Activated naive CD8-positive, alpha-beta T cell (primary cell): ENCODE measurements around the gene SYT5.
"Not testable (repeated sequence)": the region's sequence is repeated elsewhere in the genome, so short reads cannot be mapped to it uniquely, and the experiment has no call there.

Source experiments
- H3K27ac Mint-ChIP-seq: one replicate; pipeline ENCODE4 v1.8.0; 2021; ENCODE audit warnings: mixed read lengths
- H3K27me3 Mint-ChIP-seq: one replicate; pipeline ENCODE4 v1.8.0; 2021; ENCODE audit warnings: mixed read lengths
- H3K36me3 Mint-ChIP-seq: one replicate; pipeline ENCODE4 v1.8.0; 2021; ENCODE audit warnings: mixed read lengths
- H3K4me1 Mint-ChIP-seq: one replicate; pipeline ENCODE4 v1.8.0; 2021; ENCODE audit warnings: low read depth, mixed read lengths
- H3K4me3 Mint-ChIP-seq: one replicate; pipeline ENCODE4 v1.8.0; 2021; ENCODE audit warnings: mild to moderate bottlenecking, mixed read lengths
- H3K9me3 Mint-ChIP-seq: one replicate; pipeline ENCODE4 v1.8.0; 2021; ENCODE audit warnings: low read depth, mixed read lengths

The SYT5 gene

DNA sequence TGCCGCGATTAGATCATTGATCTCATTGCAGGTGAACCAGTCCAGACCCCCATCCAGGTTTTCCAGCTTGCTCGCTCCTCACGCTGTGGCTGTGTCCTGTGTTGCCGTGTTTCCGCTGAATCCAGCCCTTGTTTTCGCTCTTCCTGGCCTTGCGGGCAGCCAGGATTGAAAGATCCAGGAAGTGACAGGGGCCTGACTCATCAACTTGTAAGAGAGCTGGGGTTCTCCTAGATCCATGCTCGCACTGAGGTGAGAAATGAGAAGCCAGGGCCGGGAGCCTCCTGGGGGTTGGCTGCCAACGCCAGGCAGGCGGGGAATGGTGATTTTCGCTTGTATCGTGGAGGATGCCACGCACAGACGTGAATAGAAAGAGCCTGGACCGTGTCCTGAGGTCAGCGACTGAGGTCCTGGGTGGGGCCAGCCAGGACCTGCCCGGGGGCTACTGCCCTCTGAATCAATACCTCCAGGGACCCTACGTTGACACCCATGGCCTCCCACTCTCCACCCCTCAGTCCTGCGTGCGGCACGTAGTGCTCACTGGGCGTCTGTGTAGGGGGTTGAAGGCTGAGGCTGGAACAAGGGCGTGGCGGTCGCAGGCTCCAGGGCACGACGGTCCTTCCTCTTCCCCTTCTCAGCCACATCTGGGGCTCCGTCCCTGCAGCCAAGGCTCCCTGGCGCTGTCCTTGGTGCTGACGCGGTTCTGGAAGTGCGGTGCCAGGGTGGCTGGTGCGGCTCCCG is 36.5 kb upstream of the SYT5 start:
- Mint-ChIP-seq H3K4me3 (peak overlapping the region; percentile 65), H3K4me1 (peaks cover 11% of the 10 kb centered on the region), H3K9me3 (no peaks in the 10 kb centered on the region), H3K27me3 (peaks cover 10% of the 10 kb centered on the region), H3K27ac (no peak overlapping the region), H3K36me3 (peaks cover 6% of the 10 kb centered on the region)

- H3K36me3 Mint-ChIP-seq: no peaks in the 10 kb centered on the region
- no peaks in the 10 kb centered on the region for H3K9me3 Mint-ChIP-seq
- no peak overlapping the region for H3K4me3 Mint-ChIP-seq
- H3K27me3 Mint-ChIP-seq: peaks cover 13% of the 10 kb centered on the region
- no peak overlapping the region for H3K27ac Mint-ChIP-seq
- peaks cover 11% of the 10 kb centered on the region for H3K4me1 Mint-ChIP-seq
Measured at GRCh38 chr19:55213547-55213946, 33.5 kb upstream of the SYT5 start.

DNA sequence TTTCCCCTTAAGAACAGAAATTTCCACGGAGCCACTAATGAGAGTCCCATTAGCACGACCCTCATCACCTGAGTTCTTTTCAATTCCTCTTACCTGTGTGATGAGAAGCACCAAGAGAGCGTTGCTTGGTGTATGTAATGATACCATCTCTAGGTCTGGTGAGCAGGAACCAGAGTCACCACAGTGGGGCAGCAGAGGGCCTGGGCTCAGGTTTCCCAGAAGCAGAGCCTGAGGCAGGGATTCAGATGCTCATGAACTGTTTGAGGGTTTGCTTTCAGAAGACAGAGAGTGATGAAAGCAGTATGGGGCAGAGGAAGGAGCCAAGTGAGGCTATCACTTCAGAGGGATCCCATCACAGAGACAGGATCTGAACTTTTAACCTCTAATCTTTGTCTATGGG is 32.4 kb upstream of the SYT5 start:
- Mint-ChIP-seq H3K4me3 (no peak overlapping the region), H3K9me3 (no peaks in the 10 kb centered on the region), H3K4me1 (peaks cover 11% of the 10 kb centered on the region), H3K27me3 (peaks cover 13% of the 10 kb centered on the region), H3K36me3 (no peaks in the 10 kb centered on the region), H3K27ac (no peak overlapping the region)

GRCh38 chr19:55209693-55210472 is 29.8 kb upstream of the SYT5 start:
- Mint-ChIP-seq H3K27ac (no peak overlapping the region), H3K36me3 (no peaks in the 10 kb centered on the region), H3K4me3 (no peak overlapping the region), H3K9me3 (no peaks in the 10 kb centered on the region), H3K27me3 (peaks cover 18% of the 10 kb centered on the region), H3K4me1 (peaks cover 2% of the 10 kb centered on the region)

DNA sequence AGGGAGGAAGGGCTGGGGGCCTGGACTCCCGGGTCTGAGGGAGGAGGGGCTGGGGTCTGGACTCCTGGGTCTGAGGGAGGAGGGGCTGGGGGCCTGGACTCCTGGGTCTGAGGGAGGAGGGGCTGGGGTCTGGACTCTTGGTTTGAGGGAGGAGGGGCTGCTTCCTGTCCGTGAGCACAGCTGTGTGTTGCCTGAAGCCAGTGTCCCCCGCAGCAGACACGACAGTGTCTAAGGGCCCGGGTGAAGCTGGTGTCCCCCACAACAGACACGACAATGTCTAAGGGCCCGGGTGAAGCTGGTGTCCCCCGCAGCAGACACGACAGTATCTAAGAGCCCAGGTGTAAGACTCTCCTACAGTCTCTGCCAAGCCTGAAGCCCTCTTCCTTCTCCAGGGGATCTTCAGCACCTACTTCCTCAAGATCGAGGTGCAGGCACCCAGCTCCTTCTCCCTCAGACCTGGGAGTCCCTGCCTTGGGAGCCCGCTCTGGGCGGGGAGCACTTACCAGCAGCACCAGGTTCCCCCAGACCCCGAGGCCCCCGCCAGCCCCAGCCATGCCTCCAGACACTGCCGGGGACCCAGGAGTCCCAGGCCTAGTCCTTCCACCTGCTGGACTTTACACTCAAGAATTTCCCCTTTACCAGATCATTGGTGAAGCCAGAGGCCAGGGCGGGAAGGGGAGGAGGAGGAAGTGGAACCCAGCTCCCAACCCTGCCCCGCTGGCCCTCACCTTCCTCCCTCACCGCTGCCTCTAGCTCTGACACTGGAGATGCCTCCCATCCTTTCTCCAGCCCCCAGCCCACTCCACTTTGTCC is 29.0 kb upstream of the SYT5 start, which contains the start of gene PTPRH:
PTPRH (minus strand) TSS at position 622 of the 813 bp plus-strand sequence; CDS start at position 554, 68 bp downstream.
- Mint-ChIP-seq H3K36me3 (no peaks in the 10 kb centered on the region), H3K27me3 (peaks cover 22% of the 10 kb centered on the region), H3K9me3 (no peaks in the 10 kb centered on the region), H3K4me1 (peaks cover 2% of the 10 kb centered on the region), H3K27ac (no peak within 1 kb of the TSS), H3K4me3 (no peak within 1 kb of the TSS)

GRCh38 chr19:55206664-55207500 is 26.8 kb upstream of the SYT5 start:
- Mint-ChIP-seq H3K36me3 (no peaks in the 10 kb centered on the region), H3K4me3 (no peak overlapping the region), H3K27me3 (peaks cover 22% of the 10 kb centered on the region), H3K4me1 (peaks cover 2% of the 10 kb centered on the region), H3K27ac (peak overlapping the region; percentile 66), H3K9me3 (no peaks in the 10 kb centered on the region)

DNA sequence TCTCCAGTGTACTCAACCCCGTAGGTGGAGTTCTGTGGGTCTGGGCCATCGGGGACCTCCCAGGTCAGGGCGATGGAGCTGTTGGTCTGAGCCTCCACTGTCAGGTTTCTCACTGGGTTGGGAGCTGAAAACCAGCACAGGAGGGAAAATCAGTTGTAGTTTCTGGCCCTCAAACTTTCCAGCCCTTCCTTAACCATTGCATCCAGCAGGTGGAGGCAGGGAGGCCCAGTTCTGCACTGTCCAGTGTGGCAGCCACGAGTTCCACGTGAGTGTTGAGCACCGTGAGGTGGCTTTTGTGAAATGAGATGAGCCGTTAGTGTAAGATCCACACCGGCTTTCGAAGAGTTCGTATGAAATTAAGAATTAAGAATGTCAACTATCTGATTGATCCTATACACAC is 22.1 kb upstream of the SYT5 start:
- not testable (repeated sequence) for H3K36me3 Mint-ChIP-seq, H3K4me3 Mint-ChIP-seq, H3K9me3 Mint-ChIP-seq, H3K27ac Mint-ChIP-seq, H3K4me1 Mint-ChIP-seq
- H3K27me3 Mint-ChIP-seq: peaks cover 25% of the 10 kb centered on the region

- no peaks in the 10 kb centered on the region for H3K9me3 Mint-ChIP-seq
- H3K36me3 Mint-ChIP-seq: no peaks in the 10 kb centered on the region
- no peaks in the 10 kb centered on the region for H3K4me1 Mint-ChIP-seq
- peaks cover 16% of the 10 kb centered on the region for H3K27me3 Mint-ChIP-seq
- H3K27ac Mint-ChIP-seq: no peak overlapping the region
- H3K4me3 Mint-ChIP-seq: no peak overlapping the region
Measured at GRCh38 chr19:55199620-55200204, 19.6 kb upstream of the SYT5 start.

DNA sequence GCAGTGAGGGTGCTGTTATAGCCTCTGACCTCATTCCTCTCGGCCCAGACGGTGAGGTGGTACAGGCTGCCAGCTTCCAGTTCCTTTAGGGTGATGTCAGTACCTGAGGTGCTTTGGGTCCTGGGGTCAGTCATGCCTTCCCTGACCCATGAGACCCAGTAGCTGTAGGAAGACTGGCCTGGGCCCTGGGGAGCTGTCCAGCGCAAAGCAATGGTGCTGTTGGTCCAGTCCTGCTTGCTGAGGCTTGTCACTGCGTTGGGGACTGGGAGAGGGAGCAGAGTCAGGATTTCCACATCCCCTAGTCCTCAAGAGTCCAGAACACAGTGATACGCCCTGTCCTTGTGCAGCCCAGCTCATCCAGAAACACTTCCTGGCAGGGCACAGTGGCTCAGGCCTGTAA is 18.6 kb upstream of the SYT5 start:
- H3K9me3 Mint-ChIP-seq: no peaks in the 10 kb centered on the region
- H3K27ac Mint-ChIP-seq: no peak overlapping the region
- H3K27me3 Mint-ChIP-seq: peaks cover 15% of the 10 kb centered on the region
- no peaks in the 10 kb centered on the region for H3K36me3 Mint-ChIP-seq
- H3K4me1 Mint-ChIP-seq: no peaks in the 10 kb centered on the region
- H3K4me3 Mint-ChIP-seq: no peak overlapping the region

GRCh38 chr19:55197528-55197927 is 17.4 kb upstream of the SYT5 start:
- Mint-ChIP-seq H3K27me3 (peaks cover 15% of the 10 kb centered on the region), H3K4me1 (no peaks in the 10 kb centered on the region), H3K27ac (no peak overlapping the region), H3K36me3 (no peaks in the 10 kb centered on the region), H3K4me3 (no peak overlapping the region), H3K9me3 (no peaks in the 10 kb centered on the region)

DNA sequence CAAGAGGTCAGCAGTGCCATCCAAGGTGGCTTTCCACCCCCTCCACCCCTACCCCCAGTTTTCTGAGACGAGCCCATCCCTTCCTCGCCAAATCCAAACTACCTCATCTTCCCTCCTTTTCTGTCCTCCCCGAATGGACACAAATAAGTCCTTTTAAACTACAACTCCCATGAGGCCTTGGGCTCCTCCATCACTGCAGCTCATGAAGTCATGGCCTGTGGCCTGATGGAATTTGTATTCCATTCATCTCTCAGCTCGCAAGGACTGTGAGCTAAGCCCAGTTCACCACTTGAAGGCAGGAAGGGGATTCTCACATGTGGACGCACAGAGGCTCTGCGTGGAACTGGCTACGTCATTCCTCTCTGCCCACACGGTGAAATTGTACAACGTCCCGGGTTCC is 16.7 kb upstream of the SYT5 start:
- H3K4me1 Mint-ChIP-seq: no peaks in the 10 kb centered on the region
- no peaks in the 10 kb centered on the region for H3K9me3 Mint-ChIP-seq
- no peak overlapping the region for H3K27ac Mint-ChIP-seq
- H3K4me3 Mint-ChIP-seq: no peak overlapping the region
- H3K27me3 Mint-ChIP-seq: peaks cover 11% of the 10 kb centered on the region
- H3K36me3 Mint-ChIP-seq: no peaks in the 10 kb centered on the region

DNA sequence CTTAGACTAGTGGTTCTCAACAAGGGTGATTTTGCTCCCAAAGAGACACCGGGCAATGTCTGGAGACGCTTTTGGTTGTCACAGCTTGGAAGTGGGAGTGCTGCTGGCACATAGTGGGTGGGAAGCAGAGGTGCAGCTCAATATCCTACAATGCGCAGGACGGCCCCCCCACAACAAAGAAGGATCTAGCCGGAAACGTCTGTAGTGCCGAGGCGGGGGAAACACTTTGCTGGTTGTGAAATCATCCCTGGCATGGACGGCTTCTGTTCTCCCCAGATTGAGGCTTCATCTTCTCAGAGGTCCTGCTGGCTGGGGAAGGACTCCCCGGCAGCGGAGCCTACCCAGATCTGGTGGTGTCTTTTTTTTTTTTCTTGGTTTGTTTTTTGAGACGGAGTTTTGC is 13.4 kb upstream of the SYT5 start:
- Mint-ChIP-seq H3K27ac (no peak overlapping the region), H3K27me3 (peaks cover 7% of the 10 kb centered on the region), H3K9me3 (no peaks in the 10 kb centered on the region), H3K4me3 (no peak overlapping the region), H3K36me3 (no peaks in the 10 kb centered on the region), H3K4me1 (peaks cover 4% of the 10 kb centered on the region)

DNA sequence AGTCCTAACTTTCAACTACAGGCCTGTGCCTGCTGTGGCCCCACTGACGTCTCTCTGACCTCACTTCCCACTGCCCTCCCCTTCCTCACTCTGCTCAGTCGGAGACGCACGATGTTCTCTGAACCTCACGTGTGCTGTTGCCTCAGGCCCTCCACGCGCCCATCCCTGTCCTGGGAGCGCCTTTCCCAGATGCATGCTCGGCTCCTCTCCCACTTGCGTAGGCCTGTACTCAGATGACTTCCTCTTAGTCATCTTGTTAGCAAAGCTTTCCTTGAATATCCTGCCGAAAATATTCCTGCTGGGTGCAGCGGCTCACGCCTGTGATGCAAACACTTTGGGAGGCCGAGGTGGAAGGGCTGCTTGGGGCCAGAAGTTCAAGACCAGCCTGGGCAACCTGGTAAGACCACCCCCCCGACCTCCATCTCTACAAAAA is 9.3 kb upstream of the SYT5 start:
- Mint-ChIP-seq H3K4me3 (no peak overlapping the region), H3K36me3 (no peaks in the 10 kb centered on the region), H3K9me3 (no peaks in the 10 kb centered on the region), H3K27me3 (peaks cover 6% of the 10 kb centered on the region), H3K27ac (no peak overlapping the region), H3K4me1 (peaks cover 5% of the 10 kb centered on the region)

- H3K36me3 Mint-ChIP-seq: no peaks in the 10 kb centered on the region
- H3K4me1 Mint-ChIP-seq: peaks cover 5% of the 10 kb centered on the region
- H3K9me3 Mint-ChIP-seq: no peaks in the 10 kb centered on the region
- H3K4me3 Mint-ChIP-seq: no peak overlapping the region
- peaks cover 6% of the 10 kb centered on the region for H3K27me3 Mint-ChIP-seq
- H3K27ac Mint-ChIP-seq: no peak overlapping the region
Measured at GRCh38 chr19:55188625-55189024, 8.5 kb upstream of the SYT5 start.
